Measurements from ENCODE around the gene TMEM260.

GRCh38 chr14:56543436-56543835, 36.2 kb upstream of the TMEM260 start:
- TF ChIP-seq CTCF (IDR thresholded peaks at IDR 0.05; ENCODE audit: insufficient read depth, low read length) = no peak
- no peak for TF ChIP-seq GABPA (IDR thresholded peaks at IDR 0.05; ENCODE audit: low read depth)
- TF ChIP-seq POLR2AphosphoS5 (IDR thresholded peaks at IDR 0.05; ENCODE audit: low read depth) = no peak
